NB4 (cell line): ENCODE results near the gene CNTN4.

Experiments used
- DNase-seq: peaks from one replicate; pipeline ENCODE4 v3.0.0; 2010; ENCODE audit warnings: low read depth
- H3K4me3 ChIP-seq: one replicate; pipeline ENCODE4 v1.5.1; 2011; ENCODE audit warnings: mild to moderate bottlenecking, low read depth, low read length, moderate library complexity
- CTCF ChIP-seq: IDR thresholded peaks from one replicate; pipeline ENCODE4 v1.5.1; 2012; ENCODE audit warnings: low read depth, low read length
- MAX ChIP-seq: IDR thresholded peaks from 2 replicates; pipeline ENCODE4 v1.6.1; 2011; ENCODE audit warnings: low read depth, low read length
- MYC ChIP-seq: IDR thresholded peaks from 2 replicates; pipeline ENCODE4 v1.6.1; 2011; ENCODE audit warnings: low read depth, low read length
- POLR2A ChIP-seq: IDR thresholded peaks from 2 replicates; pipeline ENCODE4 v1.6.1; 2011; ENCODE audit warnings: mild to moderate bottlenecking; ENCODE audit not compliant: insufficient read length; ENCODE audit errors: extremely low read depth

CNTN4 gene

GRCh38 chr3:2356298-2356950 lies 257.8 kb downstream of the CNTN4 start:
- no peak overlapping the region for H3K4me3 ChIP-seq
- no peak for TF ChIP-seq MYC
- TF ChIP-seq CTCF = no peak
- no peak for TF ChIP-seq POLR2A
- TF ChIP-seq MAX = no peak
- no peak for DNase-seq

GRCh38 chr3:2360815-2361214 lies 262.1 kb downstream of the CNTN4 start:
- DNase-seq = peak; percentile 2
- TF ChIP-seq MAX (no peak), CTCF (no peak)
- H3K4me3 ChIP-seq = no peak overlapping the region

GRCh38 chr3:2362122-2362521 lies 263.5 kb downstream of the CNTN4 start:
- TF ChIP-seq MYC = no peak
- no peak for TF ChIP-seq MAX
- TF ChIP-seq POLR2A = no peak
- TF ChIP-seq CTCF = no peak
- DNase-seq = no peak
- no peak overlapping the region for H3K4me3 ChIP-seq

GRCh38 chr3:2363854-2364253 lies 265.2 kb downstream of the CNTN4 start:
- DNase-seq = no peak
- no peak for TF ChIP-seq POLR2A
- TF ChIP-seq MAX = no peak
- TF ChIP-seq MYC = no peak
- TF ChIP-seq CTCF = no peak
- no peak overlapping the region for H3K4me3 ChIP-seq

- DNase-seq = no peak
- H3K4me3 ChIP-seq = no peak overlapping the region
- no peak for TF ChIP-seq MYC
- TF ChIP-seq MAX = no peak
- TF ChIP-seq CTCF = no peak
- no peak for TF ChIP-seq POLR2A
These were observed 271.7 kb downstream of the CNTN4 start for GRCh38 chr3:2370317-2370716.

GRCh38 chr3:2372306-2372705 lies 273.6 kb downstream of the CNTN4 start:
- TF ChIP-seq MAX (no peak), MYC (no peak), CTCF (no peak), POLR2A (no peak)
- DNase-seq = no peak
- no peak overlapping the region for H3K4me3 ChIP-seq
